Left lung (tissue), 10 donors: ENCODE measurements around the gene RGS7. TPM values are rescaled to one million over a fixed set of nuclear protein-coding genes. Genes with fewer than 3 reads are reported as not detected.

ENCODE experiments used
- ATAC-seq: fragments of 200-7000 bp; cut with Tn5 transposase; one replicate; pipeline ENCODE4 v1.9.1; 2020; ENCODE audit warnings: moderate library complexity
- DNase-seq, 4 donors: peaks; one replicate each; pipeline ENCODE4 v3.0.0-alpha.2; 2013 to 2020
- H3K27ac ChIP-seq, 2 donors: fragments of 200-600 bp; sonication (generic) in 1 of 2; one replicate each; pipeline versions ENCODE4 v1.5.0 to v1.8.0; 2020 to 2021
- H3K27me3 ChIP-seq, 2 donors: fragments of 200-600 bp; sonication (generic) in 1 of 2; one replicate each; pipeline versions ENCODE4 v1.5.0 to v1.8.0; 2020 to 2021
- H3K36me3 ChIP-seq, 2 donors: fragments of 200-600 bp; sonication (generic) in 1 of 2; one replicate each; pipeline versions ENCODE4 v1.5.0 to v1.8.0; 2020 to 2021
- H3K4me1 ChIP-seq, 2 donors: fragments of 200-600 bp; one replicate each; pipeline ENCODE4 v1.8.0; 2021
- H3K4me3 ChIP-seq, 2 donors: fragments of 200-600 bp; sonication (generic) in 1 of 2; one replicate each; pipeline versions ENCODE4 v1.5.0 to v1.8.0; 2020 to 2021; ENCODE audit warnings: mild to moderate bottlenecking in 1 of 2
- H3K9me3 ChIP-seq, 2 donors: fragments of 200-600 bp; sonication (generic) in 1 of 2; one replicate each; pipeline versions ENCODE4 v1.5.0 to v1.8.0; 2020 to 2021
- intact Hi-C, 2 donors: fragments of 100-400 bp; cut with DNase I; formaldehyde crosslinking; loops; one replicate each; pipeline versions ENCODE4 v1.11.2 to v1.14.2; 2022
- polyA plus RNA-seq, 6 donors: library from polyadenylated mRNA; unstranded; fragments of 120-200 nt; gene quantifications; one replicate each; pipeline ENCODE4 v1.2.1, GENCODE V29; 2013; ENCODE audit not compliant: insufficient read length in 6 of 6
- total RNA-seq, 2 donors: library from RNA; stranded (reverse); fragmentation: NEBNext Ultra II Directional; extraction: Animal tissue kit (Norgen Biotek cat#: 25700); gene quantifications; one replicate each; pipeline ENCODE4 v1.2.1, GENCODE V29; 2021
- TF ChIP-seq, protein P1 (sequence below), 2 donors: fragments of 200-600 bp; sonication (generic) in 1 of 2; IDR thresholded peaks; one replicate each; pipeline versions ENCODE4 v1.5.0 to v1.8.0; 2021; ENCODE audit warnings: antibody characterized with exemption in 2 of 2
- donor health status: DM: no; HTN: yes; CAD: no.
- donor health status: DM: no; HTN: no; CAD: no.

The RGS7 gene
- total and polyA plus RNA-seq, 8 donors: 0.11 to 0.43 (median 0.30) TPM; not detected in 2

DNA sequence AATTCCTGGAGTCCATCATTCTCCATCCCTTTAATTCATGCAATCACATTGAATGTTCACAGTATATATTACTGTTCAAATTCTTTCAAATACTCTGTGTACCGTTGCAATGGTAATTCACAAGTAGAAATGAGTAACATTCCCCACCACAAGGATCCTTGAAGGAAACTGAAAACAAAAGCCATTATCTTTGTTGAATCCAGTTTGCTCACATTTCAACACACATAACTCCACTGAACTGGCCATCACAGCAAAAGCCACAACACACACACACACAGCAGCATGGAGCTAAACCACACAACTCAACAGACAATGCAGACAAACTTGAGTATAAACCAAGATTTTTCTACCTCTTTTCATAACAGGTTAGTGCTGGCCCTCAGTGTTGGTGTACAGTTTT is 556.7 kb downstream of the RGS7 start:
- ATAC-seq: no peak

DNA sequence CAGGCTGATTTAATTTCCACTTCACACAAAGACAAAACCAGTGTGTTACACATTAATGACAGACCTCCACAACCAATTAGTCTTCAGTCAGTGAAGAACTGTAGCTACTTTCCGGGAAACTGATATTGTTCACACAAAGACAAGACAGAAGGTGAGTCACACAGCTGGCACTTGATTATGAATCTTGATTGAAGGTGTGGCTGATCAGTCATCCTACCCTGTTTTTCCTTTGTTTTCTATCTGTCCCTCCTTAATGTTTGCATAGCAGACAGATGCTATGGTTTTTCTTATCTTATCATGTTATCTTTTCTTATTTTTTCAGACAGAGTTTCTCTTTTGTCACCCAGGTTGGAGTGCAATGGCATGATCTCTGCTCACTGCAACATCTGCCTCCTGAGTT is 560.0 kb downstream of the RGS7 start:
- TF ChIP-seq, protein P1, sequence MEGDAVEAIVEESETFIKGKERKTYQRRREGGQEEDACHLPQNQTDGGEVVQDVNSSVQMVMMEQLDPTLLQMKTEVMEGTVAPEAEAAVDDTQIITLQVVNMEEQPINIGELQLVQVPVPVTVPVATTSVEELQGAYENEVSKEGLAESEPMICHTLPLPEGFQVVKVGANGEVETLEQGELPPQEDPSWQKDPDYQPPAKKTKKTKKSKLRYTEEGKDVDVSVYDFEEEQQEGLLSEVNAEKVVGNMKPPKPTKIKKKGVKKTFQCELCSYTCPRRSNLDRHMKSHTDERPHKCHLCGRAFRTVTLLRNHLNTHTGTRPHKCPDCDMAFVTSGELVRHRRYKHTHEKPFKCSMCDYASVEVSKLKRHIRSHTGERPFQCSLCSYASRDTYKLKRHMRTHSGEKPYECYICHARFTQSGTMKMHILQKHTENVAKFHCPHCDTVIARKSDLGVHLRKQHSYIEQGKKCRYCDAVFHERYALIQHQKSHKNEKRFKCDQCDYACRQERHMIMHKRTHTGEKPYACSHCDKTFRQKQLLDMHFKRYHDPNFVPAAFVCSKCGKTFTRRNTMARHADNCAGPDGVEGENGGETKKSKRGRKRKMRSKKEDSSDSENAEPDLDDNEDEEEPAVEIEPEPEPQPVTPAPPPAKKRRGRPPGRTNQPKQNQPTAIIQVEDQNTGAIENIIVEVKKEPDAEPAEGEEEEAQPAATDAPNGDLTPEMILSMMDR (IDR thresholded peaks at IDR 0.05): no peak
- no peaks in the 10 kb centered on the region for H3K36me3 ChIP-seq
- no peaks in the 10 kb centered on the region for H3K9me3 ChIP-seq
- no peak overlapping the region for H3K4me3 ChIP-seq
- no peaks in the 10 kb centered on the region for H3K27me3 ChIP-seq
- no peaks in the 10 kb centered on the region for H3K4me1 ChIP-seq
- no peak for ATAC-seq
- no peak overlapping the region for H3K27ac ChIP-seq
- intact Hi-C loops: no loop called here
- DNase-seq: no peak

More for the DNA sequence above, 556.7 kb downstream of the RGS7 start:
- H3K9me3 ChIP-seq: no peaks in the 10 kb centered on the region
- no peaks in the 10 kb centered on the region for H3K27me3 ChIP-seq
- no peaks in the 10 kb centered on the region for H3K4me1 ChIP-seq
- H3K4me3 ChIP-seq: no peak overlapping the region
- H3K27ac ChIP-seq: no peak overlapping the region
- TF ChIP-seq, protein P1 (IDR thresholded peaks at IDR 0.05): no peak
- no peak for DNase-seq
- no peaks in the 10 kb centered on the region for H3K36me3 ChIP-seq
- intact Hi-C loops: no loop called here

- ATAC-seq (no peak), DNase-seq (no peak)
- Histone ChIP-seq H3K9me3 (no peaks in the 10 kb centered on the region), H3K4me3 (no peak overlapping the region), H3K27me3 (no peaks in the 10 kb centered on the region), H3K27ac (no peak overlapping the region), H3K4me1 (no peaks in the 10 kb centered on the region), H3K36me3 (no peaks in the 10 kb centered on the region)
- TF ChIP-seq, protein P1 (IDR thresholded peaks at IDR 0.05): no peak
- intact Hi-C loops: no loop called here
Measured at GRCh38 chr1:240794046-240794843, 562.8 kb downstream of the RGS7 start.

DNA sequence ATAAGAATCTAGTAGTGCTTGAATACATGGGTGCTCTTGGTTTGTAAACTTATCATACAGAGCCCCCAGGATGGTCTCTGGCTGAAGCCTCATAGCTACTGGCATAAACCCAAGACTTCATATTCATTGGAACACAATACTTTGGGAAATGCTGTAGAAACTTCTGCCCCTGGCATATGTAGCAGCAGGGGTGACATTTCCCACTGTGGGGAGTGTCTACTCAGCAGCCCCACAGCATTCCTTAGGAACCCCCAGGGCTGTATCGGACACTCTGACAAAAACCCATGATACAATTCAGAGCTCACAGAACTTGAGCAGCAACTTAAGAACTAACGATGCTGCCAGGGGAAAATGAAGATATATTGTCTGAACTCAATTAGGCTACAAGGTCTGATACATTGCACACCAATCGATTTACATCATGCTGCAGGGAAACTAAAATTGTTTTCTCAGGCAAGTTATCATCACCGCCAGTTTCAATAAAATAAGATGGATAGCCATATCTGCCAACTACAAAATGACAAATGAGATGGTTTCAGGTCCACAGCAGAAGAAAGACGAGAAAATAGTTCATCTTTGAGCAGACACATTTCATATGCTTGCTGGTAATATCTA is 564.0 kb downstream of the RGS7 start:
- TF ChIP-seq, protein P1 (IDR thresholded peaks at IDR 0.05): no peak
- ATAC-seq (no peak), DNase-seq (no peak)
- intact Hi-C loops: no loop called here
- Histone ChIP-seq H3K27me3 (no peaks in the 10 kb centered on the region), H3K9me3 (no peaks in the 10 kb centered on the region), H3K4me1 (no peaks in the 10 kb centered on the region), H3K36me3 (no peaks in the 10 kb centered on the region), H3K27ac (no peak overlapping the region), H3K4me3 (no peak overlapping the region)

DNA sequence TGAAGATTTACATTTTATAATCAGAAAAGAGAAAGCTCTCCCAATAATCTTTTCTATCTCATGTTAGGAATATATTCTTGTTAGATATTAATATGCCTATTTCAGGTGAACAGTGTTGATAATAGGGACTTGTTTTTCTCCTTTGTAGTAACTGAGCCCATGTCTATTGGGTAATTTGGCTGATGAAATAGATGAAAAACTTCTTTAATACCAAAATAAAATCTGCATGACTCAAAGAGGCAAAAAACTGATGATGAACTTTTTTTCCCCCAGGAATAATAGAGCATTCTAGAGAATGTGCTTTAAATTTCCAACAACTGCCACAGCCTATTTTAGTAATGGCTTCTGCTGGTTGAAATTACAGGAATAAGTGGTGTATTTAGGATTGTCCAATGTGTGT is 566.1 kb downstream of the RGS7 start:
- Histone ChIP-seq H3K27me3 (no peaks in the 10 kb centered on the region), H3K4me1 (no peaks in the 10 kb centered on the region), H3K4me3 (no peak overlapping the region), H3K36me3 (no peaks in the 10 kb centered on the region), H3K27ac (no peak overlapping the region), H3K9me3 (no peaks in the 10 kb centered on the region)
- TF ChIP-seq, protein P1 (IDR thresholded peaks at IDR 0.05): no peak
- no peak for ATAC-seq
- intact Hi-C loops: no loop called here
- no peak for DNase-seq
